Testis (tissue), 2 donors: ENCODE results near the gene APOOL.
"Not testable (repeated sequence)": the region's sequence is repeated elsewhere in the genome, so short reads cannot be mapped to it uniquely, and the experiment has no call there.

Experiments
- POLR2A ChIP-seq: fragments of 450-650 bp; IDR thresholded peaks from one replicate; pipeline ENCODE4 v1.6.1; 2017; ENCODE audit warnings: antibody characterized with exemption, mild to moderate bottlenecking, moderate library complexity
- TF ChIP-seq, protein P1 (sequence below), 3 experiments: fragments of 450-650 bp in 2 of 3; fragments of 200-600 bp in 1 of 3; sonication (generic) in 1 of 3; IDR thresholded peaks; one replicate each; pipeline ENCODE4 v1.5.1; 2016 to 2019; ENCODE audit warnings: antibody characterized with exemption in 3 of 3, mild to moderate bottlenecking in 2 of 3, moderate library complexity in 1 of 3

DNA sequence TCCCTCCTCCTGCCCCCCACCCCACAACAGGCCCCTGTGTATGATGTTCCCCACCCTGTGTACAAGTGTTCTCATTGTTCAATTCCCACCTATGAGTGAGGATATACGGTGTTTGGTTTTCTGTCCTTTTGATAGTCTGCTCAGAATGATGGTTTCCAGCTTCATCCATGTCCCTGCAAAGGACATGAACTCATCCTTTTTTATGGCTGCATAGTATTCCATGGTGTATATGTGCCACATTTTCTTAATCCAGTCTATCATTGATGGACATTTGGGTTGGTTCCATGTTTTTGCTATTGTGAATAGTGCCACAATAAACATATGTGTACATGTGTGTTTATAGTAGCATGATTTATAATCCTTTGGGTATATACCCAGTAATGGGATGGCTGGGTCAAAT is 73.6 kb downstream of the APOOL start:
- TF ChIP-seq, protein P1, sequence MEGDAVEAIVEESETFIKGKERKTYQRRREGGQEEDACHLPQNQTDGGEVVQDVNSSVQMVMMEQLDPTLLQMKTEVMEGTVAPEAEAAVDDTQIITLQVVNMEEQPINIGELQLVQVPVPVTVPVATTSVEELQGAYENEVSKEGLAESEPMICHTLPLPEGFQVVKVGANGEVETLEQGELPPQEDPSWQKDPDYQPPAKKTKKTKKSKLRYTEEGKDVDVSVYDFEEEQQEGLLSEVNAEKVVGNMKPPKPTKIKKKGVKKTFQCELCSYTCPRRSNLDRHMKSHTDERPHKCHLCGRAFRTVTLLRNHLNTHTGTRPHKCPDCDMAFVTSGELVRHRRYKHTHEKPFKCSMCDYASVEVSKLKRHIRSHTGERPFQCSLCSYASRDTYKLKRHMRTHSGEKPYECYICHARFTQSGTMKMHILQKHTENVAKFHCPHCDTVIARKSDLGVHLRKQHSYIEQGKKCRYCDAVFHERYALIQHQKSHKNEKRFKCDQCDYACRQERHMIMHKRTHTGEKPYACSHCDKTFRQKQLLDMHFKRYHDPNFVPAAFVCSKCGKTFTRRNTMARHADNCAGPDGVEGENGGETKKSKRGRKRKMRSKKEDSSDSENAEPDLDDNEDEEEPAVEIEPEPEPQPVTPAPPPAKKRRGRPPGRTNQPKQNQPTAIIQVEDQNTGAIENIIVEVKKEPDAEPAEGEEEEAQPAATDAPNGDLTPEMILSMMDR (IDR thresholded peaks at IDR 0.05): not testable (repeated sequence)
- not testable (repeated sequence) for TF ChIP-seq POLR2A
